HCT116 (cell line): ENCODE results near the gene PIK3R4.

Experiments used
- EZH2 ChIP-seq: fragments of 200-600 bp; sonication (generic); IDR thresholded peaks from 2 replicates; pipeline ENCODE4 v1.6.1; 2017; ENCODE audit warnings: antibody characterized with exemption, mixed run types
- POLR2AphosphoS5 ChIP-seq: IDR thresholded peaks from 2 replicates; pipeline ENCODE4 v1.6.1; 2011; ENCODE audit warnings: mild to moderate bottlenecking, low read depth, low read length, moderate library complexity
- TF ChIP-seq, protein P1 (sequence below), 3 experiments: fragments of 200-600 bp in 1 of 3; sonication (generic) in 1 of 3; IDR thresholded peaks in 2 of 3; conservative IDR thresholded peaks in 1 of 3; 2 replicates each; pipeline ENCODE4 v1.5.1; 2012 to 2017; ENCODE audit warnings: low read depth in 2 of 3, low read length in 2 of 3, antibody characterized with exemption in 1 of 3, borderline replicate concordance in 1 of 3, control low read depth in 1 of 3, mild to moderate bottlenecking in 1 of 3, mixed read lengths in 1 of 3, mixed run types in 1 of 3, moderate library complexity in 1 of 3; ENCODE audit not compliant: insufficient read depth in 1 of 3

DNA sequence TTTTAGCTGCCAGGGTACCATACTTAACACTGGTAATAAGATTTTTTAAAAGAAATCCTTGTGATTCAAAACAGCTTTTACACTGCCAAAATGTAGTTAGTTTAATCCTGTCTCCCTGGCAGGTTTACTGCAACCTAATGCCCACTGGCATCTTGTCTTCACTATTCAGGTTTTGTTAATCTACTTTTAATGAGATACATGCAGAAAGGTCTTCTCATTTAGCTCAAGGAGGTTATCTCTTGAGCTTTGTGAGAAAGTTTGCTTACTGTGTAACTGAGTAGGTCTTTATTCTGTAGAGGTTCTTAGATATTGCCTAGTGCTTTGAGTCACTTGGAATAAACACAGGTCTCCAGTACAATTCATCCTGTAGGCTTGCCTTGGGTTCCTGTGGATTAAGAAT lies 110.7 kb downstream of the PIK3R4 start:
- TF ChIP-seq POLR2AphosphoS5 (no peak), EZH2 (no peak)
- TF ChIP-seq, protein P1, sequence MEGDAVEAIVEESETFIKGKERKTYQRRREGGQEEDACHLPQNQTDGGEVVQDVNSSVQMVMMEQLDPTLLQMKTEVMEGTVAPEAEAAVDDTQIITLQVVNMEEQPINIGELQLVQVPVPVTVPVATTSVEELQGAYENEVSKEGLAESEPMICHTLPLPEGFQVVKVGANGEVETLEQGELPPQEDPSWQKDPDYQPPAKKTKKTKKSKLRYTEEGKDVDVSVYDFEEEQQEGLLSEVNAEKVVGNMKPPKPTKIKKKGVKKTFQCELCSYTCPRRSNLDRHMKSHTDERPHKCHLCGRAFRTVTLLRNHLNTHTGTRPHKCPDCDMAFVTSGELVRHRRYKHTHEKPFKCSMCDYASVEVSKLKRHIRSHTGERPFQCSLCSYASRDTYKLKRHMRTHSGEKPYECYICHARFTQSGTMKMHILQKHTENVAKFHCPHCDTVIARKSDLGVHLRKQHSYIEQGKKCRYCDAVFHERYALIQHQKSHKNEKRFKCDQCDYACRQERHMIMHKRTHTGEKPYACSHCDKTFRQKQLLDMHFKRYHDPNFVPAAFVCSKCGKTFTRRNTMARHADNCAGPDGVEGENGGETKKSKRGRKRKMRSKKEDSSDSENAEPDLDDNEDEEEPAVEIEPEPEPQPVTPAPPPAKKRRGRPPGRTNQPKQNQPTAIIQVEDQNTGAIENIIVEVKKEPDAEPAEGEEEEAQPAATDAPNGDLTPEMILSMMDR (IDR thresholded peaks at IDR 0.05 in 2 of 3, conservative IDR thresholded peaks at IDR 0.05 in 1 of 3; ENCODE audit: borderline replicate concordance in 1 of 3, insufficient read depth in 1 of 3, low read depth in 2 of 3, low read length in 2 of 3): no peak
